Measurements from ENCODE around the gene SLC38A7.
"Not testable (repeated sequence)": the region's sequence is repeated elsewhere in the genome, so short reads cannot be mapped to it uniquely, and the experiment has no call there.

The SLC38A7 gene

DNA sequence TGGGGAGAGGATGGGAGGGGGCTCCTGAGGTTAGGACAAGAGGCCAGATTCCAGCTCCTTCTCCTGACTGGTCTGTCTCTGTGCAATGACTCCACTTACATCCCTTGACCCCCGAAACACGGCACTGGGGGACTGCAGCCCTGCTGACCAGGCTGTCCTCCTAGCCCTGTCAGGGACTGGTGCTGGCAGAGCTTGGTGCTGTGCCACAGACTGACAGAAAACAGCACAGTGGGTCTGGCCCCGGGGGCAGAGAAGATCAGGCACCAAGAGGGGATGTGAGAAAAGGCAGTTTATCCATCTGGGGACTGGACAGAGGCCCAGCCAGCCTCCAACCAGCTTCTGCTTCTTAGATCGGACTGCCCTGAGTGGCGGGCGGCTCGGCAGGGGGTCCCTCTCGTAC lies 19.4 kb downstream of the SLC38A7 start:
- DNase-seq (ENCODE audit: low spot score) (no peak), ATAC-seq (ENCODE audit: low read depth) (no peak)
- Histone ChIP-seq H3K27ac (ENCODE audit: poor library complexity, severe bottlenecking) (no peak overlapping the region), H3K27me3 (ENCODE audit: insufficient read depth, poor library complexity, severe bottlenecking) (no peaks in the 10 kb centered on the region), H3K36me3 (ENCODE audit: low read depth) (no peaks in the 10 kb centered on the region), H3K4me3 (ENCODE audit: severe bottlenecking) (no peak overlapping the region), H3K9me3 (ENCODE audit: severe bottlenecking) (no peaks in the 10 kb centered on the region), H3K4me1 (ENCODE audit: insufficient read depth, poor library complexity, severe bottlenecking) (no peaks in the 10 kb centered on the region)
- TF ChIP-seq, protein P1, sequence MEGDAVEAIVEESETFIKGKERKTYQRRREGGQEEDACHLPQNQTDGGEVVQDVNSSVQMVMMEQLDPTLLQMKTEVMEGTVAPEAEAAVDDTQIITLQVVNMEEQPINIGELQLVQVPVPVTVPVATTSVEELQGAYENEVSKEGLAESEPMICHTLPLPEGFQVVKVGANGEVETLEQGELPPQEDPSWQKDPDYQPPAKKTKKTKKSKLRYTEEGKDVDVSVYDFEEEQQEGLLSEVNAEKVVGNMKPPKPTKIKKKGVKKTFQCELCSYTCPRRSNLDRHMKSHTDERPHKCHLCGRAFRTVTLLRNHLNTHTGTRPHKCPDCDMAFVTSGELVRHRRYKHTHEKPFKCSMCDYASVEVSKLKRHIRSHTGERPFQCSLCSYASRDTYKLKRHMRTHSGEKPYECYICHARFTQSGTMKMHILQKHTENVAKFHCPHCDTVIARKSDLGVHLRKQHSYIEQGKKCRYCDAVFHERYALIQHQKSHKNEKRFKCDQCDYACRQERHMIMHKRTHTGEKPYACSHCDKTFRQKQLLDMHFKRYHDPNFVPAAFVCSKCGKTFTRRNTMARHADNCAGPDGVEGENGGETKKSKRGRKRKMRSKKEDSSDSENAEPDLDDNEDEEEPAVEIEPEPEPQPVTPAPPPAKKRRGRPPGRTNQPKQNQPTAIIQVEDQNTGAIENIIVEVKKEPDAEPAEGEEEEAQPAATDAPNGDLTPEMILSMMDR (IDR thresholded peaks at IDR 0.05; ENCODE audit: poor library complexity, severe bottlenecking) = no peak

DNA sequence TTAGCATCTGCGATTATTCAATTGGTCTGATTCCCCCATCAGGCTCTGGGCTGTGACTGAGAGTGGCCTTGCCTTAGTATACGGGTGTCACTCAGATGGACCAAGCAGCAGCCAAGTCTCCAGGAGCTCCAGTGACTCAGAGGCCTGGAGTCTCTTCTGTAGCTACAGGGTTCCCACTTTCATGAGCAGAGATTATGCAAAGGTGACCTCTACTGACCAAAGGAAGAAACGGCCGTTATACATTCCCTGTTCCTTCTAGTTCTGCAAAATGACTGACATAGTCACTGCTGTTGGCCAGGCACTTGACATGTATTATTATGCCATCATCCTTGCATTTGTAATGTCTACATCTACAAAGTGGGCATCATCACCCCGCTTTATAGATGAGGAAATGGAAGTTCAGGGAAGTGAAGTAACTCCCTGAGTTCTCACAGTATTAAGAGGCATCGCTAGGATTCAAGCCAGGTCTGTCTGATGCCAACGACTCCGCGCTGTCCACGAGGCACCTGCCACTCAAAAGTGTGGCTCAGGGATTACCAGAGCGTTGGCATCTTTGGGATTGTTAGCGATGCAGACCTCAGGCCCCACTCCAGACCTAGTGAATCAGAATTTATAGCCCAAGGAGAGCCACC lies 23.3 kb downstream of the SLC38A7 start:
- no peak overlapping the region for H3K27ac ChIP-seq (ENCODE audit: poor library complexity, severe bottlenecking)
- H3K36me3 ChIP-seq (ENCODE audit: low read depth) = no peaks in the 10 kb centered on the region
- no peaks in the 10 kb centered on the region for H3K4me1 ChIP-seq (ENCODE audit: insufficient read depth, poor library complexity, severe bottlenecking)
- TF ChIP-seq, protein P1 (IDR thresholded peaks at IDR 0.05; ENCODE audit: poor library complexity, severe bottlenecking) = peak; percentile 81
- peak; percentile 97 for ATAC-seq (ENCODE audit: low read depth)
- no peak overlapping the region for H3K4me3 ChIP-seq (ENCODE audit: severe bottlenecking)
- no peak for DNase-seq (ENCODE audit: low spot score)
- H3K9me3 ChIP-seq (ENCODE audit: severe bottlenecking) = no peaks in the 10 kb centered on the region
- H3K27me3 ChIP-seq (ENCODE audit: insufficient read depth, poor library complexity, severe bottlenecking) = no peaks in the 10 kb centered on the region

DNA sequence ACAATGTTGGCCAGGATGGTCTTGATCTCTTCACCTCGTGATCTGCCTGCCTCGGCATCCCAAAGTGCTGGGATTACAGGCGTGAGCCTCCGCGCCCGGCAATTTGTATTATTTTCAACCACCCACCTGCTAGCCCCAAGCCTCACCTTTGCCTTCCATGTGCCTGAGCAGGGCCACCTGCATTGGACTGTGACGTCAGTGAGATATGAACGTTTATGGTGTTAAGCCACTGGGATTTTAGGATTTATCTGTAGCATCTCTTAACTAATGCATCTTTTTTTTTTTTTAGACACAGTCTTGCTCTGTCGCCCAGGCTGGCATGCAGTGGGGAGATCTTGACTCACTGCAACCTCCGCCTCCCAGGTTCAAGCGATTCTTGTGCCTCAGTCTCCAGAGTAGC lies 24.7 kb downstream of the SLC38A7 start:
- H3K9me3 ChIP-seq (ENCODE audit: severe bottlenecking); H3K36me3 ChIP-seq (ENCODE audit: low read depth); ATAC-seq (ENCODE audit: low read depth); H3K27ac ChIP-seq (ENCODE audit: poor library complexity, severe bottlenecking); H3K4me3 ChIP-seq (ENCODE audit: severe bottlenecking); H3K4me1 ChIP-seq (ENCODE audit: insufficient read depth, poor library complexity, severe bottlenecking); H3K27me3 ChIP-seq (ENCODE audit: insufficient read depth, poor library complexity, severe bottlenecking); DNase-seq (ENCODE audit: low spot score): not testable (repeated sequence)

DNA sequence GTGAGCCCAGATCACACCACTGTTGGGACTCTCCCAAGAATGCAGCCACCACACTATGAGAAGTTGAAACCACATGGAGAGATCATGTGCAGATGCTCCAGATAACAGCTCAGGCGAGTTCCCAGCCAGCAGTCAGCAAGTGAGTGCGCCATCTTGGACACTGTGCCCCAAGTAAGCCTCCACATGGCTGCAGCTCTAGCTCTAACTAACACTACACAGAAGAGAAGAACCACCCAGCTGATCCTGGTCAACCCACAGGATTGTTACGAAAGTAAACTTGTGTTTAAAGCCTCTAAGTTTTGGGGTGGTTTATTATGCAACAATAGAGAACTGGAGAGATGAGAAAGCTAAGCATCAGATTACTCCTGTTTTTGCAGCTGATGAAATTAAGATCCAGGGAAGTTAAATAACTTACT lies 25.8 kb downstream of the SLC38A7 start:
- DNase-seq (ENCODE audit: low spot score) = no peak
- no peak for ATAC-seq (ENCODE audit: low read depth)
- TF ChIP-seq, protein P1 (IDR thresholded peaks at IDR 0.05; ENCODE audit: poor library complexity, severe bottlenecking) = no peak
- H3K4me1 ChIP-seq (ENCODE audit: insufficient read depth, poor library complexity, severe bottlenecking) = no peaks in the 10 kb centered on the region
- H3K27ac ChIP-seq (ENCODE audit: poor library complexity, severe bottlenecking) = no peak overlapping the region
- no peaks in the 10 kb centered on the region for H3K9me3 ChIP-seq (ENCODE audit: severe bottlenecking)
- no peak overlapping the region for H3K4me3 ChIP-seq (ENCODE audit: severe bottlenecking)
- H3K36me3 ChIP-seq (ENCODE audit: low read depth) = no peaks in the 10 kb centered on the region
- H3K27me3 ChIP-seq (ENCODE audit: insufficient read depth, poor library complexity, severe bottlenecking) = no peaks in the 10 kb centered on the region

DNA sequence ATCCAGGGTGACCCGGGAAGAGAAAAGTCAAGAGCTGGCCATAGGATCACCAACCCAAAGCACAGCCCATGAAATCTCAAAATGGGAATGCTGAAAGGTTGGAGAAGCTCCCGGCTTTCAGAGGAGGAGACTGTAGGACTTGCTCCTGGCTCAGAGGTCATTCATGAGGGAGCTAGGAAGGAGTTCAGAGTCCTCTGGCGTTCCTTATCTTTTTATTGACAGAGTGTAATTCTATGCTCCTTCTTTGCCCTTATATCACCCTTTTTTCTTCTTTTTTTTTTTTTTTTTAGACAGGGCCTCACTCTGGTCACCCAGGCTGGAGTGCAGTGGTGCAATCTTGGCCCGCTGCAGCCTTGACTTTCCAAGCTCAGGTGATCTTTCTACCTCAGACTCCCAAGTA lies 27.7 kb downstream of the SLC38A7 start:
- TF ChIP-seq, protein P1 (IDR thresholded peaks at IDR 0.05; ENCODE audit: poor library complexity, severe bottlenecking) = no peak
- Histone ChIP-seq H3K27me3 (ENCODE audit: insufficient read depth, poor library complexity, severe bottlenecking) (no peaks in the 10 kb centered on the region), H3K27ac (ENCODE audit: poor library complexity, severe bottlenecking) (no peak overlapping the region), H3K4me3 (ENCODE audit: severe bottlenecking) (no peak overlapping the region), H3K4me1 (ENCODE audit: insufficient read depth, poor library complexity, severe bottlenecking) (no peaks in the 10 kb centered on the region), H3K36me3 (ENCODE audit: low read depth) (no peaks in the 10 kb centered on the region), H3K9me3 (ENCODE audit: severe bottlenecking) (no peaks in the 10 kb centered on the region)
- DNase-seq (ENCODE audit: low spot score) = no peak
- ATAC-seq (ENCODE audit: low read depth) = no peak
